Choroid plexus epithelial cell (primary cell): Measurements from ENCODE around the gene FAM187B.
"Not testable (repeated sequence)": the region's sequence is repeated elsewhere in the genome, so short reads cannot be mapped to it uniquely, and the experiment has no call there.

Experiments
- DNase-seq: peaks from one replicate; pipeline ENCODE4 v3.0.0-alpha.2; 2010; ENCODE audit warnings: low read depth
- H3K4me3 ChIP-seq: 2 replicates; pipeline ENCODE4 v1.5.1; 2011; ENCODE audit warnings: low read depth, mild to moderate bottlenecking, control low read depth, low read length, moderate library complexity
- TF ChIP-seq, protein P1 (sequence below): conservative IDR thresholded peaks from 2 replicates; pipeline ENCODE4 v1.5.1; 2011; ENCODE audit warnings: low read depth, mild to moderate bottlenecking, control low read depth, inconsistent platforms, low read length, moderate library complexity

FAM187B gene

DNA sequence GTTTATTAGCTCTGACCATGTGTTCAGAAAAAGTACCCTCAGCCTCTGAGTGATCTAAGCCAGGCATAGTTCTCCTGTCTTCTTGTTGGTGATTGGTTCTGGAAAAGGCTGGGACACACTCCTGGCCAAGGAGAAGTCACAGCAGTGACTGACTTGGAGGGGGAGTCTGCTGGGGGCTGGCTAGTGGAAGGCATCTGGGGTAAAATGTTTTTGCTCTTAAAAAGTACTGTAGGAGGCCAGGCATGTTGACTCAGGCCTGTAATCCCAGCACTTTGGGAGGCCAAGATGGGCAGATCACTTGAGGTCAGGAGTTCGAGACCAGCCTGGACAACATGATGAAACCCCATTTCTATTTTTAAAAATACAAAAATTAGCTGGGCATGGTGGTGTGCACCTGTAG is 21.7 kb downstream of the FAM187B start:
- no peak for DNase-seq
- no peak overlapping the region for H3K4me3 ChIP-seq
- TF ChIP-seq, protein P1, sequence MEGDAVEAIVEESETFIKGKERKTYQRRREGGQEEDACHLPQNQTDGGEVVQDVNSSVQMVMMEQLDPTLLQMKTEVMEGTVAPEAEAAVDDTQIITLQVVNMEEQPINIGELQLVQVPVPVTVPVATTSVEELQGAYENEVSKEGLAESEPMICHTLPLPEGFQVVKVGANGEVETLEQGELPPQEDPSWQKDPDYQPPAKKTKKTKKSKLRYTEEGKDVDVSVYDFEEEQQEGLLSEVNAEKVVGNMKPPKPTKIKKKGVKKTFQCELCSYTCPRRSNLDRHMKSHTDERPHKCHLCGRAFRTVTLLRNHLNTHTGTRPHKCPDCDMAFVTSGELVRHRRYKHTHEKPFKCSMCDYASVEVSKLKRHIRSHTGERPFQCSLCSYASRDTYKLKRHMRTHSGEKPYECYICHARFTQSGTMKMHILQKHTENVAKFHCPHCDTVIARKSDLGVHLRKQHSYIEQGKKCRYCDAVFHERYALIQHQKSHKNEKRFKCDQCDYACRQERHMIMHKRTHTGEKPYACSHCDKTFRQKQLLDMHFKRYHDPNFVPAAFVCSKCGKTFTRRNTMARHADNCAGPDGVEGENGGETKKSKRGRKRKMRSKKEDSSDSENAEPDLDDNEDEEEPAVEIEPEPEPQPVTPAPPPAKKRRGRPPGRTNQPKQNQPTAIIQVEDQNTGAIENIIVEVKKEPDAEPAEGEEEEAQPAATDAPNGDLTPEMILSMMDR, result no peak

DNA sequence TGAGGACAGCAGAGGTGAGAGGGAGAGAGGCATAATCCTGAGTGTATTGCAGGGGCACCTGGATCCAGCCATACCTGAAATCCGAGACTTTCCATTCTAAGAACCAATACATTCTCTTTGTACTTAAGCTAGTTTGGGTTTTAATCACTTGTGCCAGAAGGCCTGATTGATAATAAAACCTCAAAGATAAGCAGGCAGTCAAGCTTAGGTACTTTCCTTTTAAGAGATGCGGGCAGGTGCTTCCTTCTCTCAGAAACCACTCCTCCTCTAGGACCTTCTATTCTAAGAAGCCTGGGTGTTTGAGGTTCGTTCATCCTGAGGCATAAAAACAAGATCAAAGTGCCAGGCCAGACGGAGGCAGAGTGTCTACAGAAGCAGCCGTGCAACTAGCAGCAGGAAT is 22.2 kb downstream of the FAM187B start:
- no peak for DNase-seq
- no peak overlapping the region for H3K4me3 ChIP-seq

DNA sequence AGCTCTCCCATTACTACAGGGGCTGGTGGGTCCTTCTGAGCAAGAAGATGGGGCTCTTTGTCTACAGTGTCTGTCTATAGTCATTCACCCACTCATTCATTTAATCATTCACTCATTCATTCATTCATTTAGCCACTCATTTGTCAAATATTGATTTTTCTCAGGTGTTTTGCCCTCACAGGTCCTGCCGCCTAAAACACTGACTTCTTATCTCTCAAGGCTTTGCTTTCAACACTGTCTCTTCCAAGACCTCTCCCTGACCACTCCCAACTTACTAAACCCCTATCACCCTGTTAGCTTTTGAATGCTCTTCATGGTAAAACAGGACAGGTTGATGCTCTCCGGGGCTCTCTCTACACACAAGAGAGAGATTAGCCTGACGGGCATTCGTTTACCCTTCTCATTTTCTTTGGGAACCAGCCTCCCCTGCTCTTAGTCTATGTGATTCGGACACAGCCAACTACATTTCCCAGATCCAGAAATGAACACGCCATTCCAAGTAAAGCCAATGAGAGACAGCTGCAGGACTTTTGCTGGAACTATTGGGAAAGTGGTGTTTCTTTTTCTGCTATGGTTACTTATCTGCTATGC is 22.7 kb downstream of the FAM187B start:
- TF ChIP-seq, protein P1, result no peak
- no peak overlapping the region for H3K4me3 ChIP-seq
- DNase-seq, result no peak

More for the DNA sequence above, 22.2 kb downstream of the FAM187B start:
- TF ChIP-seq, protein P1, result no peak

DNA sequence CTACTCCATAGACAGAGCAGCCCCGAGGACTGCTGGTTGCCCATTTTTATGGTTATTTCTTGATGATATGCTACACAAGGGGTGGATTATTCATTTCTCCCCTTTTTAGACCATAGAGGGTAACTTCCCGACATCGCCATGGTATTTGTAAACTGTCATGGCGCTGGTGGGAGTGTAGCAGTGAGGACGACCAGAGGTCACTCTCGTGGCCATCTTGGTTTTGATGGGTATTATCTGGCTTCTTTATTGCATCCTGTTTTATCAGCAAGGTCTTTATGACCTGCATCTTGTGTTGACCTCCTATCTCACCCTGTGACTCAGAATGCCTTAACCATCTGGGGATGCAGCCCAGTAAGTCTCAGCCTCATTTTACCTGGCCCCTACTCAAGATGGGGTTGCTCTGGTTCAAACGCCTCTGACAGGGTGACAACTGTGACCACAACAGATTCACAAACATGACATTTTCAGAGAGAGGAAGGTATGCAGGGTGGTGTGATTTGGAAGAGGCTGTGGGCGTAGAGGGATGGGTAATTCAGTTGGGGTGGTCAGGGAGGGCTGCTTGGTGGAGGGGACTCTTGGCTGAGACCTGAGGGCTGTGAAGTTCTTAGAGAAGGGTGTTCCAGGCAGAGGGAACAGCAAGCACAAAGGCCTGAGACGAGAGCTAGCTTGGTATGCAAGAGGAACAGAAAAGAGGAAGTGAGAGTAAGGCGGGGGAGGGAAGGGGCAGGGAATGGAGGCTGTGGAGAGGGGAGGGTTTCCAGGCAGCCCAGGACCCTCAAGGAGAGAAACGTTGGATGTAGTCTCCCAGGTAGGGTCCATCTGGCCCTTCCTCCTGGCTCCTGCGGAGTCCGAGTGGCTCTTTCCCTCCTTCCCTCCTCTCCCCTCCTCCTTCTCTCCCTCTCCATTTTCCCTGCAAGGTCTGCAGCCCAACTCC is 23.5 kb downstream of the FAM187B start:
- no peak for DNase-seq
- no peak overlapping the region for H3K4me3 ChIP-seq
- TF ChIP-seq, protein P1, result no peak

DNA sequence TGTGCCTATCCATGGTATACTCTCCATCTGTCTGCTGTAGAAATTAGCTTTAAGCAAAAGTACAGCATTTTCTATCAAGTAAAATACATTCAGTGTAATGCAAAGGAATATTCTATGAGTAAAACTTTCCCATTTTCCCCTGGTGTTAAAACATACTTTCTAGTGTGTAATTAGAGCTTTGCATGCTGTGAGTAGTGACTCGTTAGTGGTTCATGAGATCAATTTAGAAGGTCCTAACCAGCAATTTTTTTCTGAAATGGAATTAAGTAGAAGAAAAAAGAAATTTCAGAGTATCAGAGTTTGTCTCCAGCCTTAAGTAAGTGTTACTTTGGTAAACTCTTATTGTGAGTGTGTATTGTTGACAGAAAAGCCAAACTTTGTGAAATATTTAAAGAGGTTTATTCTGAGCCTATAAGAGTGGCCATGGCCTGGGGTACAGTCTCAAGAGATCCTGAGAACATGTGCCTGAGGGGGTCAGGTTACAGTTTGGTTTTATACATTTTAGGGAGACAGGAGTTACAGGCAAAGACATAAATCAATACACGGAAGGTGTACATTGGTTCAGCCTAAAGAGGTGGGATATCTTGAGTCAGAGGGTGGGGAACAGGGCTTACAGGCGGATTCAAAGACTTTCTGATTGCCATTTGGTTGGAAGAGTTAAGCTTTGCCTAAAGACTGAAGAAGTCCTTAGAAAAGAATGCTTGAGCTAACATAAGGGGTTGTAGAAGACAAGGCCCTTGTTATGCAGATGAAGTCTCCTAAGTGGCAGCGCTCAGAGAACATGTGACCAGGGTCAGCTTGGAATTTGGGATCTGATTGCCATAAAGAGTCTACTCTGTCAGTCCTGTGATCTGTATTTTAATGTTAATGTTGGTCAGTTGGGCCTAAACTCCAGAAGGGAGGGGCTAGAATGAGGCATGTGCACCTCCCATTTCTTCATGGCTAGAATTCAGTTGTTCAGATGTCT is 25.5 kb downstream of the FAM187B start:
- DNase-seq, result no peak
- no peak overlapping the region for H3K4me3 ChIP-seq
- TF ChIP-seq, protein P1, result no peak

DNA sequence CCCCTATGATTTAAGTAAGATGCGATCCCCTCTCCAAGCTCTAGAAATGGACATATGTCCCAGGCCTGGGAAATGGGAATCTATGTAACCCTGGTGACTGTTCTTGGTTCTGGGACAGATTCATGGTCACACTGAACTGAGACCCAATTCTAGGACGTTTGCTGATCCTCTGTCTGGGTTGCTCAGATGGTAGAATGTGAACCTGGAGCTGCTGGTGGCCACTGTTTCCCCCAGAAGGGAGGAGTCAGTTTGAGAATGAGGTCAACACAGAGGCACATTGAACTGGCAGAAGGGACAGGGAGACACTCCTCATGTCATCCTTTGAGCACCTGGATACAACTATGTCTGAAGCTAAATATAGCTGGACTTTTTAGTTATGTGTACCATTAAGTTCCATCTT is 29.1 kb downstream of the FAM187B start:
- DNase-seq, result no peak
- no peak overlapping the region for H3K4me3 ChIP-seq
- TF ChIP-seq, protein P1, result no peak

DNA sequence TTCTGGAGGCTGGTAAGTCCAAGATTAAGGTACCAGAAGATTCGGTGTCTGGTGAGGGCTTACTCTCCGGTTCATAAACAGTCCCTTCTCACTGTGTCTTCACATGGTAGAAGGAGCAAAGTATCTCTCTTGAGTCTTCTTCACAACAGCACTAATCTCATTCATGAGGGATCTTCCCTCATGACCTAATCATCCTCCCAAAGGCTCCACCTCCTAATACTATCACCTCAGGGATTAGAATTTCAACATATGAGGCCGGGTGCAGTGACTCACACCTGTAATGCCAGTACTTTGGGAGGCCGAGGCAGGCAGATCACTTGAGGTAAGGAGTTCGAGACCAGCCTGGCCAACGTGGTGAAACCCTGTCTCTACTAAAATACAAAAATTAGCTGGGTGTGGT is 31.7 kb downstream of the FAM187B start:
- not testable (repeated sequence) for H3K4me3 ChIP-seq, DNase-seq
